Suprapubic skin (tissue), 3 donors: ENCODE measurements around the gene SBNO2.

Experiments
- CTCF ChIP-seq, 2 donors: fragments of 200-600 bp in 1 of 2; fragments of 450-650 bp in 1 of 2; sonication (generic) in 1 of 2; IDR thresholded peaks; one replicate each; pipeline ENCODE4 v1.5.1; 2016 to 2019; ENCODE audit warnings: antibody characterized with exemption in 2 of 2, mild to moderate bottlenecking in 1 of 2, moderate library complexity in 1 of 2
- POLR2A ChIP-seq, 2 donors: fragments of 450-650 bp; IDR thresholded peaks; one replicate each; pipeline ENCODE4 v1.6.1; 2017; ENCODE audit warnings: antibody characterized with exemption in 2 of 2, mild to moderate bottlenecking in 2 of 2, moderate library complexity in 2 of 2

- TF ChIP-seq POLR2A (IDR thresholded peaks at IDR 0.05), result no peak
- no peak for TF ChIP-seq CTCF (IDR thresholded peaks at IDR 0.05)
Measured at GRCh38 chr19:1108291-1109031, 65.6 kb downstream of the SBNO2 start.
